Fibroblast of pulmonary artery (primary cell): ENCODE measurements around the gene BAK1.
A peak's percentile ranks its signal among the peaks of the same experiment; 100 is the strongest.
"Not testable (repeated sequence)": the region's sequence is repeated elsewhere in the genome, so short reads cannot be mapped to it uniquely, and the experiment has no call there.

Source experiments
- DNase-seq: peaks from one replicate; pipeline ENCODE4 v3.0.0-alpha.2; 2010; ENCODE audit warnings: low read depth
- H3K4me3 ChIP-seq: replicated peaks from 2 replicates; pipeline ENCODE4 v1.5.1; 2011; ENCODE audit warnings: low read depth, mild to moderate bottlenecking, control low read depth, low read length, moderate library complexity
- TF ChIP-seq, protein P1 (sequence below): IDR thresholded peaks from 2 replicates; pipeline ENCODE4 v1.5.1; 2011; ENCODE audit warnings: mild to moderate bottlenecking, control low read depth, low read length, inconsistent platforms; ENCODE audit errors: missing control alignments

The BAK1 gene

DNA sequence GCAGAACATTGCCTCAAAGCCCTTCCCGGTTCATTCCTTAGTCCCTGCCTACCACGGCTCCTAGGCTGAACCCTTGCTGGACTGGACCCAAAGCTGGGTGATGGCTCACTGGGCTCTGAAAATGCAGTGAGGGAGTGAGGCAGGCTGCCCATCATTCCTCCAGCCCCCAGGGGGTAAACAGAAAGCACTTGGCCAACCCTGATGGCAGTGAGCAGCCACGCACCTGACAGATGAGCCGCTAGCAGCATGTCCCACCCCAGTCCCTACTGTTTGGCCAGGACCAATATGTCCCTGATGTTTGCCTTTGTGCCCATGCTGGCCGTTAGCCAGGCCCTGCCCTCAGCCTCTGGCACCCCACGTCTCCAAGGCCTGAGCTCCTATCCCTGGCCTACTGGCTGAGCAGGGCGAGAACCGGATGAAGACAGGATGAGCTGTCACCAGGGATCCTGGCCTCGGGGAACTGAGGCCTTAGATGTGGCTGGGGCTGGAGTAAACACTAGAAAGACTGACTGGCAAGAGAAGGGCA lies 19.4 kb upstream of the BAK1 start:
- no peak for DNase-seq
- TF ChIP-seq, protein P1, sequence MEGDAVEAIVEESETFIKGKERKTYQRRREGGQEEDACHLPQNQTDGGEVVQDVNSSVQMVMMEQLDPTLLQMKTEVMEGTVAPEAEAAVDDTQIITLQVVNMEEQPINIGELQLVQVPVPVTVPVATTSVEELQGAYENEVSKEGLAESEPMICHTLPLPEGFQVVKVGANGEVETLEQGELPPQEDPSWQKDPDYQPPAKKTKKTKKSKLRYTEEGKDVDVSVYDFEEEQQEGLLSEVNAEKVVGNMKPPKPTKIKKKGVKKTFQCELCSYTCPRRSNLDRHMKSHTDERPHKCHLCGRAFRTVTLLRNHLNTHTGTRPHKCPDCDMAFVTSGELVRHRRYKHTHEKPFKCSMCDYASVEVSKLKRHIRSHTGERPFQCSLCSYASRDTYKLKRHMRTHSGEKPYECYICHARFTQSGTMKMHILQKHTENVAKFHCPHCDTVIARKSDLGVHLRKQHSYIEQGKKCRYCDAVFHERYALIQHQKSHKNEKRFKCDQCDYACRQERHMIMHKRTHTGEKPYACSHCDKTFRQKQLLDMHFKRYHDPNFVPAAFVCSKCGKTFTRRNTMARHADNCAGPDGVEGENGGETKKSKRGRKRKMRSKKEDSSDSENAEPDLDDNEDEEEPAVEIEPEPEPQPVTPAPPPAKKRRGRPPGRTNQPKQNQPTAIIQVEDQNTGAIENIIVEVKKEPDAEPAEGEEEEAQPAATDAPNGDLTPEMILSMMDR = no peak
- H3K4me3 ChIP-seq = no peak overlapping the region

DNA sequence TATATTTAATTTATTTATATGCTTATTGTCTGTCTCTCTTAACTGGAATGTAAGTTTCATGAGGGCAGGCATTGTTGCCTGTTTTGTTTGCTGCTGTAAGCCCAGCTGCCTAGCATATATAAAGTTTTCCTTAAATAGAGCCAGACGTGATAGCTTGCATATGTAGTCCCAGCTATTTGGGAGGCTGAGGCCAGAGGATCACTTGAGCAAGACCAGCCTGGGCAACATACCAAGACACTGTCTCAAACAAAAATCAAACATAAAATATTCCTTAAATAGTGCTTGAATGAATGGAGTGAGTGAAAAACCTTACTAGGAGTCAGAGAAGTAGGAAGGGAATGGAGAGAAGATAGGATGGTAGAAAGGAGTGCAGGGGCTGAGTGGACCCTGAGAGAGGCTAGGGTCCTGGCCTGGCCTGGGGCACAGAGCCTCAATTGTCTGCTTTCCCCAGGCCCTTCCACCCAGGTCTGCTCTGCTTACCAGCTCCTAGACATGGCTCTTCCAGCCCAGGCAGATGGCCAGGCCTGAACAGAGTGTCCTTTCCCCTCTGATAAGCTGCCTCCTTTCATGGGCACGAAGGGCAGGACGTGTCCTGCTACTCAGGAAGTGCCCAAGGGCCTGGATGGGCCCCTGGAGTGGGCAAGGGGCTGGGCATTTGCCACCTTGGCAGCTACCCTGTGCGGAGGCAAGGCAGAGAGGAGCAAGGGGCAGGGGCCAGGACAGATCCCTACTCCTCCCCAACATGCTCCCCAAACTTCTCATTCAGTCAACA lies 17.7 kb upstream of the BAK1 start:
- H3K4me3 ChIP-seq = no peak overlapping the region
- TF ChIP-seq, protein P1 = no peak

DNA sequence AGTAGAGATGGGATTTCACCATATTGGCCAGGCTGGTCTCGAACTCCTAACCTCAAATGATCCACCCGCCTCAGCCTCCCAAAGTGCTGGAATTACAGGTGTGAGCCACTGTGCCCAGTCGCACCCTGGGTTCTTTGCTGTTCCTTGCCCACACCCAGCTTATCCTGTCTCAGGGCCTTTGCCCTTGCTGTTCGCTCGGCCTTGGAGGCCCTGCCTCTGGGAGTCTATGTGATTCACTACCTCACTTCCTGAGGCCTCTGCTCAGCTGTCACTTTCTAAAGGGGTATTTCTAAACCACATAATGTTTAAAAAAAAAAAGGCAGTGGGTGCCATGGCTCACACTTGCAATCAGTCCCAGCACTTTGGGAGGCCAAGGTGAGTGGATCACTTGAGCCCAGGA lies 16.8 kb upstream of the BAK1 start:
- DNase-seq, H3K4me3 ChIP-seq: not testable (repeated sequence)

More for the DNA sequence above, 17.7 kb upstream of the BAK1 start:
- DNase-seq = peak; percentile 63

DNA sequence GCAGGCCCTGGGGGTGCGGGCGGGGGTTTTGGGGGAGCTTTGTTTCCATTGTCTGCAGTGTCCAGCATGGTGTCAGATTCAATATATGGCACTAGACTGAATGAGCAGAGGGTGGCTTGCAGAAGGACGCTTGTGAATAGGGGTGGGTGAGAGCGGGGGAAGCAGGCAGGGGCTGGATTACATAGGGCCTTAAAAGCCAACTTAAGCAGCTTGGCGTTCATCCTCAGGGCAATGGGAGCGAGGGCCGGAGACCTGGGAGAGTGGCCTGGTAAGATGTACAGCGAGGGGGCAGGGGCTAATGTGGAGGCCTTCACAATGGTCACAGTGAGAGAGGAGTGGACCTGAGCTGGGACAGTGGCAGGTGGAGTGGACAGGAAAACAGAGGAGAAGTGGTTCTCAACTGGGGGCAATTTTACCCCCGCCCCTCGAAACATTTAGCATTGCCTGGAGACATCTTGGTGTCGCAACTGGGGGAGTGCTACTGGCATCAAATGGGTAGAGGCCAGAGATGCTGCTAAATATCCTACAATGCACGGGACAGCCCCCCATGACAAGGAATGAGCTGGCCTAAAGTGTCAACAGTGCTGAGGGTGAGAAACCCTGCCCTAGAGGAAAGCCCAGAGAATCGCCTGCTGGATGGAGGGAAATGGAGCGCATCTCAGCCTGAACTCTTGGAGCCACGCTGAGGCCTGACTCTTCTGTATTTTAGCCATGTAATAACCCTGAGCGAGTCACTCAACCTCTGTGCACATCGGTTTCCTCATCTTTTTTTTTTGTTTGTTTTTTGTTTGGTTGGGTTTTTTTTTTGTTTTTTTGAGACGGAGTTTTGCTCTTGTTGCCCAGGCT lies 15.1 kb upstream of the BAK1 start:
- DNase-seq = no peak
- TF ChIP-seq, protein P1 = no peak
- H3K4me3 ChIP-seq = no peak overlapping the region

DNA sequence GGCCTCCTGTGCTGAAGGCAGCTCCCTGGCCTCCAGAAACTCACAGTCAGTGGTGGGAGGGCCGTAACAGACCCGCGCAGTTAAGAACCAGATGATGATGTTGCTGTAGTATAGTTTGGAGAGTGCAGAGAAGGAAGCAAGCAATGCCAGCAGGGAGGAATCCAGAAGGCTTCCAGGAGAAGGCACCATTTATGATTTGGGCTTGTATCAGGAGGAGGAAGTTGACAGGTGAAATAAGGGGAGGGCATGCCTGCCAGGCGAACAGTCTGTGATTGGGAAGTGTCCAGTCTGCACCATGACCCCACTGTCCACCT lies 13.3 kb upstream of the BAK1 start:
- H3K4me3 ChIP-seq = no peak overlapping the region

DNA sequence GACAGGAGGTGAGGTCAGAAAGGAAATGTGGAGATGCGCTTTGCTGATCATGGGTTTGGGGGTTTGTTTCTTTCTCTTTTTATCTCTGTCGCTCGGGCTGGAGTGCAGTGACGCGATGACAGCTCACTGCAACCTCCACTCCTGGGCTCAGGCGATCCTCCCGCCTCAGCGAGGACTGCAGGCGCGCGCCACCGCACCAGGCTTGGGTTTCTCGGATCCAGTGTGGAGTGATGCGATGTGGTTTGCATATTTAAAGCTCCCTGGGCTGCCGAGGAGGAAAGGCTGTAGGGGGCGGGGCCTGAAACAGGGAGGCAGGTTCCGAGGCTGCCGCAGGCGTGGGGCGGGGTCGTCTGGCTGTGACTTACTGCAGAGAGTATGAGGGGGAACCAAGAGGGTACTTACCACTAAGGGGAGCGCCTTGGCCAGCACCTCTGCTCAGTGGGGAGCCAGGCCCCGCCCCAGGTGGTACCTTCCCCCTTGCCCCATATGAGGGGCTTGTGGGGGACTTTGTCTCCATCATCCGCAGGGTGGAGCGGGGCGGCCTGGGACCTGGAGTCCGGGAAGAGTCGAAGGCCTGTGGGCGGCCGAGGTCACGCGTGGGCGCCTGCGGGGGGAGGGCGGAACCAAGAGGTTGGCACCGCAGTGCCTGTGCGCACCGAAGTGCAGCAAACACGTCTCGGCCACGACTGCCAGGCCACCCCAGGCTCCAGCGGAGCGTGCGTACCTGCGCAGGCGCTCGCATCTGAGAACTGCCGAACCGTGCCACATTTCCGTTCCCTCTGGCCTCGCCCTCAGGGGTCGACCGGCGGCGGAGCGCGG lies 12.7 kb upstream of the BAK1 start:
- H3K4me3 ChIP-seq = no peak overlapping the region
- TF ChIP-seq, protein P1 = no peak
- no peak for DNase-seq

More for the DNA sequence above, 13.3 kb upstream of the BAK1 start:
- DNase-seq = no peak
- TF ChIP-seq, protein P1 = no peak

DNA sequence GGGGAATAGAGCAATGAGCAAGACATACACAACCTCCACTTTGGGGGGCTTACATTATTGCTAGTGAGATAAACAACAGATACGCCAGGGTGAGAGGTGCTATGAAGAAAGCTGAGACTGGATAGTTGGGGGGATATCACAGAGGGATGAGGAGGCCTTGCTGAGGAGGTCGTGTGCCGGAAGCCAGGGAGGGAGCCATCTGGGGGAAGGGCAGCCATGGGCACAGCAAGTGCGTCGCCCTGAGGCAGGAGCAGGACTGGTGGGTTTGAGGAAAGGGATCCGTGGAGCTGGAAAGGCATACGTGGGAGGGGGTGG lies 12.2 kb upstream of the BAK1 start:
- TF ChIP-seq, protein P1 = no peak
- no peak for DNase-seq
- no peak overlapping the region for H3K4me3 ChIP-seq
